Astrocyte (in vitro differentiated cells and primary cell): Measurements from ENCODE around the gene CAMK1D. TPM values are rescaled to one million over a fixed set of nuclear protein-coding genes. Genes with fewer than 3 reads are reported as not detected.
A peak's percentile ranks its signal among the peaks of the same experiment; 100 is the strongest.

ENCODE experiments used
- DNase-seq: peaks from one replicate; pipeline ENCODE4 v3.0.0-alpha.2; 2010; ENCODE audit warnings: low read depth
- FAIRE-seq: peaks from 2 replicates; lab custom pipeline; 2011; peaks lifted over from hg19 to GRCh38; lab: Jason Lieb, UNC
- H2AFZ ChIP-seq: 2 replicates; pipeline ENCODE4 v1.6.0; 2012; ENCODE audit warnings: low read depth, low read length, inconsistent platforms
- H3K27ac ChIP-seq: 2 replicates; pipeline ENCODE4 v1.5.1; 2011; ENCODE audit warnings: low read depth, low read length, inconsistent platforms
- H3K27me3 ChIP-seq: 2 replicates; pipeline ENCODE4 v1.6.0; 2011; ENCODE audit warnings: low read length, inconsistent platforms; ENCODE audit not compliant: insufficient read depth
- H3K36me3 ChIP-seq: 2 replicates; pipeline ENCODE4 v1.5.1; 2011; ENCODE audit warnings: low read length, inconsistent platforms; ENCODE audit not compliant: insufficient read depth
- H3K4me1 ChIP-seq: 2 replicates; pipeline ENCODE4 v1.5.1; 2011; ENCODE audit warnings: low read length, inconsistent platforms; ENCODE audit not compliant: insufficient read depth
- H3K4me2 ChIP-seq: 2 replicates; pipeline ENCODE4 v1.6.0; 2012; ENCODE audit warnings: low read length, inconsistent platforms
- H3K4me3 ChIP-seq: 2 replicates; pipeline ENCODE4 v1.5.1; 2011; ENCODE audit warnings: low read depth, mild to moderate bottlenecking, low read length, inconsistent platforms; ENCODE audit not compliant: insufficient read depth
- H3K79me2 ChIP-seq: 2 replicates; pipeline ENCODE4 v1.6.0; 2012; ENCODE audit warnings: mild to moderate bottlenecking, low read length, inconsistent platforms; ENCODE audit not compliant: insufficient read depth
- H3K9ac ChIP-seq: 2 replicates; pipeline ENCODE4 v1.6.0; 2012; ENCODE audit warnings: mild to moderate bottlenecking, low read length, inconsistent platforms
- H3K9me3 ChIP-seq: 2 replicates; pipeline ENCODE4 v1.5.1; 2012; ENCODE audit warnings: low read depth, mild to moderate bottlenecking, low read length, inconsistent platforms; ENCODE audit not compliant: insufficient read depth
- H4K20me1 ChIP-seq: 2 replicates; pipeline ENCODE4 v1.6.0; 2012; ENCODE audit warnings: low read length, inconsistent platforms; ENCODE audit not compliant: insufficient read depth
- H3K27ac Mint-ChIP-seq: one replicate; pipeline ENCODE4 v1.8.0; 2021; ENCODE audit warnings: mild to moderate bottlenecking, mixed read lengths; ENCODE audit not compliant: unreplicated experiment
- H3K27me3 Mint-ChIP-seq: one replicate; pipeline ENCODE4 v1.8.0; 2021; ENCODE audit warnings: low read depth, mixed read lengths; ENCODE audit not compliant: unreplicated experiment
- H3K36me3 Mint-ChIP-seq: one replicate; pipeline ENCODE4 v1.8.0; 2021; ENCODE audit warnings: low read depth, mixed read lengths; ENCODE audit not compliant: unreplicated experiment
- H3K4me1 Mint-ChIP-seq: one replicate; pipeline ENCODE4 v1.8.0; 2021; ENCODE audit warnings: low read depth, mixed read lengths; ENCODE audit not compliant: unreplicated experiment
- H3K4me3 Mint-ChIP-seq: one replicate; pipeline ENCODE4 v1.8.0; 2021; ENCODE audit warnings: mild to moderate bottlenecking, moderate library complexity, mixed read lengths; ENCODE audit not compliant: unreplicated experiment
- H3K9me3 Mint-ChIP-seq: one replicate; pipeline ENCODE4 v1.8.0; 2021; ENCODE audit warnings: mild to moderate bottlenecking, mixed read lengths; ENCODE audit not compliant: unreplicated experiment
- EZH2 ChIP-seq: IDR thresholded peaks from 2 replicates; pipeline ENCODE4 v1.6.1; 2012; ENCODE audit warnings: mild to moderate bottlenecking, low read length, inconsistent platforms; ENCODE audit not compliant: insufficient read depth
- total RNA-seq: library from RNA; stranded (reverse); gene quantifications from 2 replicates; pipeline ENCODE4 v1.2.1, GENCODE V29; 2021
- TF ChIP-seq, protein P1 (sequence below): IDR thresholded peaks from 2 replicates; pipeline ENCODE4 v1.5.1; 2011; ENCODE audit warnings: low read depth, mild to moderate bottlenecking, inconsistent platforms, low read length, moderate library complexity; ENCODE audit not compliant: insufficient read depth

Gene CAMK1D
- total RNA-seq, 1 donor from 2014 or later = 23.6 TPM

DNA sequence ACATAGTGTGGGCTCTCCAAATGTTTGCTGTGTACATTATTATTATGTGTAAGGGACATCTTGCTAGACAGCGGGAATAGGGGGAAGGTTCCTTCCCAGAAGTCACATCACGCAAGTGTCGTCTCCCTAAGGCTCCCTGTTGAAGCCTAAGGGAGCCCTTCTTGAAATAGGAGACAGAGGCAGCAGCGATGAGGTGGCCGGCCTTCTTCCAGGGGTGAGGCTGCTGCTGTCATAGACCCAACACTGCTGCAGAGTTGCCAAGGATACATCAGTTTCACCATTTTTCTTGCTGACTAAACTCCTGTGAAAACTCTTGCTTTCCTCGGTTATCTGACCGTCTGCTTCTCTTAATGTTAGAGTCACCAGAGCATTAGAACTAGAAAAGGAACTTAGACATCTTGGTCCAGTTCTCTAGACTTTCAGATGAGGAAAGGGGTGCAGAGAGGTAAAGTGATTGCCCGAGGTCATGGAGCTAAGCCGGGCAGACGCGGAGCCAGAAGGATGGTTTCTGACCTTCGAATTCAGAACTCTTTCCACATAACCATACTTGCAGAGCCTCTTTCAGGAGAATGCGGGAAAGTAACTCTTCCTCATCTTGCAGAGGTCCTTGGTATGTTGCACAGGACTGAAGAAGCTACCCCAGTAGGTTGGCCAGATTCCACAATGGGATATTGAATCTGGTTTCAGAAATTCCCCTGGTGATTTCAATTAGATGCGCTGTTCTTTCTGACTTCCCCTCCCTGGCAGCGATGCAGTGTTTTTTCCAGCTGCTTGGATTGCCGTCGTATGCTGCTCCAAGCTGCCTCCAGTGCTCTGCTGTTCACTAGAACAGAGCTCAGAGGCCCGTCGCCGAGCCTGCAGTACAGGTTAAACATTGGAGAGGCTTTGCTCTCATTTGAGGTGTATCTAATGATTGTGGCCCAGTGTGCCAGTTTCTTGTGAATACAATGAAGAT lies 217.1 kb downstream of the CAMK1D start:
- H3K9me3 Mint-ChIP-seq = peaks cover 7% of the 10 kb centered on the region
- Histone ChIP-seq H3K4me1 (peaks cover 12% of the 10 kb centered on the region), H3K4me2 (no peak overlapping the region), H3K79me2 (no peaks in the 10 kb centered on the region), H3K27me3 (no peaks in the 10 kb centered on the region), H3K9ac (no peak overlapping the region), H2AFZ (no peak overlapping the region), H3K4me3 (no peak overlapping the region), H3K27ac (no peak overlapping the region), H4K20me1 (peaks cover 40% of the 10 kb centered on the region), H3K9me3 (no peaks in the 10 kb centered on the region), H3K36me3 (no peaks in the 10 kb centered on the region)
- FAIRE-seq = no peak
- no peak overlapping the region for H3K4me3 Mint-ChIP-seq
- peaks cover 10% of the 10 kb centered on the region for H3K4me1 Mint-ChIP-seq
- peaks cover 3% of the 10 kb centered on the region for H3K36me3 Mint-ChIP-seq
- peaks cover 4% of the 10 kb centered on the region for H3K27me3 Mint-ChIP-seq
- DNase-seq = peak; percentile 72
- no peak for TF ChIP-seq EZH2
- TF ChIP-seq, protein P1, sequence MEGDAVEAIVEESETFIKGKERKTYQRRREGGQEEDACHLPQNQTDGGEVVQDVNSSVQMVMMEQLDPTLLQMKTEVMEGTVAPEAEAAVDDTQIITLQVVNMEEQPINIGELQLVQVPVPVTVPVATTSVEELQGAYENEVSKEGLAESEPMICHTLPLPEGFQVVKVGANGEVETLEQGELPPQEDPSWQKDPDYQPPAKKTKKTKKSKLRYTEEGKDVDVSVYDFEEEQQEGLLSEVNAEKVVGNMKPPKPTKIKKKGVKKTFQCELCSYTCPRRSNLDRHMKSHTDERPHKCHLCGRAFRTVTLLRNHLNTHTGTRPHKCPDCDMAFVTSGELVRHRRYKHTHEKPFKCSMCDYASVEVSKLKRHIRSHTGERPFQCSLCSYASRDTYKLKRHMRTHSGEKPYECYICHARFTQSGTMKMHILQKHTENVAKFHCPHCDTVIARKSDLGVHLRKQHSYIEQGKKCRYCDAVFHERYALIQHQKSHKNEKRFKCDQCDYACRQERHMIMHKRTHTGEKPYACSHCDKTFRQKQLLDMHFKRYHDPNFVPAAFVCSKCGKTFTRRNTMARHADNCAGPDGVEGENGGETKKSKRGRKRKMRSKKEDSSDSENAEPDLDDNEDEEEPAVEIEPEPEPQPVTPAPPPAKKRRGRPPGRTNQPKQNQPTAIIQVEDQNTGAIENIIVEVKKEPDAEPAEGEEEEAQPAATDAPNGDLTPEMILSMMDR = no peak
- H3K27ac Mint-ChIP-seq = no peak overlapping the region

DNA sequence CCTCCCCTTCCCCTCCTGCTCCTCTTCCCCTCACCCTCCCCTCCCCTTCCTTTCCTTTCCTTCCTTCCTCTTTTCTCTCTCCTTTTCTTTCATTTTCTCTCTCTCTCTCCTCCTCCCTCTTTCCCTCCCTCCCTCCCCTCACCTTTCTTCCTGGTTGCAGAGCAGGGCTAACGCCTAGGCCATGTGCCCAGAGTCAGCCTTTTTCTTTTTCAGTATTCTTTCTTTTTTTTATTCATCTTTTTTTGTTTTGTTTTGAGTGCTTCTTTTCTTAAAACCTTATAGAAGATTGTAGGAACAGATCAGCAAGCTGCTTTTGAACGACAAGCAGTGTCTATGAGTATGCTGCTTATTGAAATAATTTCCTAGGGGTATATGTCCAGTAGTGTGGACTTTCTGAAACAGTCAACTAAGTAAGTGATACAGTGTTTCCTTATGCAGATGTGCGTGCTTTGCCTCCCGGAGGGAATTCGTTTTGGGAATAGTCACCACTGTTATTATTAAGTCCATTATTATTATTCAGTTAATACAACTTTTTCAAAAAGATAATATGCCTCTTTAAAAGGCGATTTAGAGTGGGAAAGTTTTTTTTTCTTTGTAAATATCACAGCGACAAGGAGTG lies 219.2 kb downstream of the CAMK1D start:
- Mint-ChIP-seq H3K4me3 (no peak overlapping the region), H3K27ac (no peak overlapping the region)
- H3K4me1 ChIP-seq = peaks cover 12% of the 10 kb centered on the region

More for the DNA sequence above, 219.2 kb downstream of the CAMK1D start:
- Histone ChIP-seq H3K27me3 (no peaks in the 10 kb centered on the region), H3K4me3 (no peak overlapping the region), H3K27ac (no peak overlapping the region), H3K4me2 (no peak overlapping the region), H2AFZ (no peak overlapping the region), H3K9ac (no peak overlapping the region), H3K79me2 (no peaks in the 10 kb centered on the region), H4K20me1 (peaks cover 28% of the 10 kb centered on the region), H3K36me3 (no peaks in the 10 kb centered on the region), H3K9me3 (no peaks in the 10 kb centered on the region)
- DNase-seq = no peak
- H3K9me3 Mint-ChIP-seq = peaks cover 5% of the 10 kb centered on the region
- H3K4me1 Mint-ChIP-seq = peaks cover 12% of the 10 kb centered on the region
- H3K27me3 Mint-ChIP-seq = peaks cover 2% of the 10 kb centered on the region
- H3K36me3 Mint-ChIP-seq = peaks cover 3% of the 10 kb centered on the region
- no peak for FAIRE-seq
- TF ChIP-seq, protein P1 = no peak
- no peak for TF ChIP-seq EZH2
